Left lung (tissue), 10 donors: ENCODE results near the gene NAA16. TPM values are rescaled to one million over a fixed set of nuclear protein-coding genes. Genes with fewer than 3 reads are reported as not detected.

ENCODE experiments used
- ATAC-seq: fragments of 200-7000 bp; cut with Tn5 transposase; one replicate; pipeline ENCODE4 v1.9.1; 2020; ENCODE audit warnings: moderate library complexity
- DNase-seq, 4 donors: peaks; one replicate each; pipeline ENCODE4 v3.0.0-alpha.2; 2013 to 2020
- H3K27ac ChIP-seq, 2 donors: fragments of 200-600 bp; sonication (generic) in 1 of 2; one replicate each; pipeline versions ENCODE4 v1.5.0 to v1.8.0; 2020 to 2021
- H3K27me3 ChIP-seq, 2 donors: fragments of 200-600 bp; sonication (generic) in 1 of 2; one replicate each; pipeline versions ENCODE4 v1.5.0 to v1.8.0; 2020 to 2021
- H3K36me3 ChIP-seq, 2 donors: fragments of 200-600 bp; sonication (generic) in 1 of 2; one replicate each; pipeline versions ENCODE4 v1.5.0 to v1.8.0; 2020 to 2021
- H3K4me1 ChIP-seq, 2 donors: fragments of 200-600 bp; one replicate each; pipeline ENCODE4 v1.8.0; 2021
- H3K4me3 ChIP-seq, 2 donors: fragments of 200-600 bp; sonication (generic) in 1 of 2; one replicate each; pipeline versions ENCODE4 v1.5.0 to v1.8.0; 2020 to 2021; ENCODE audit warnings: mild to moderate bottlenecking in 1 of 2
- H3K9me3 ChIP-seq, 2 donors: fragments of 200-600 bp; sonication (generic) in 1 of 2; one replicate each; pipeline versions ENCODE4 v1.5.0 to v1.8.0; 2020 to 2021
- intact Hi-C, 2 donors: fragments of 100-400 bp; cut with DNase I; formaldehyde crosslinking; loops; one replicate each; pipeline versions ENCODE4 v1.11.2 to v1.14.2; 2022
- polyA plus RNA-seq, 6 donors: library from polyadenylated mRNA; unstranded; fragments of 120-200 nt; gene quantifications; one replicate each; pipeline ENCODE4 v1.2.1, GENCODE V29; 2013; ENCODE audit not compliant: insufficient read length in 6 of 6
- total RNA-seq, 2 donors: library from RNA; stranded (reverse); fragmentation: NEBNext Ultra II Directional; extraction: Animal tissue kit (Norgen Biotek cat#: 25700); gene quantifications; one replicate each; pipeline ENCODE4 v1.2.1, GENCODE V29; 2021
- TF ChIP-seq, protein P1 (sequence below), 2 donors: fragments of 200-600 bp; sonication (generic) in 1 of 2; IDR thresholded peaks; one replicate each; pipeline versions ENCODE4 v1.5.0 to v1.8.0; 2021; ENCODE audit warnings: antibody characterized with exemption in 2 of 2
- donor health status: DM: no; HTN: yes; CAD: no.
- donor health status: DM: no; HTN: no; CAD: no.

The NAA16 gene
- total and polyA plus RNA-seq, 8 donors, result 17.2 to 69.4 (median 55.6) TPM

DNA sequence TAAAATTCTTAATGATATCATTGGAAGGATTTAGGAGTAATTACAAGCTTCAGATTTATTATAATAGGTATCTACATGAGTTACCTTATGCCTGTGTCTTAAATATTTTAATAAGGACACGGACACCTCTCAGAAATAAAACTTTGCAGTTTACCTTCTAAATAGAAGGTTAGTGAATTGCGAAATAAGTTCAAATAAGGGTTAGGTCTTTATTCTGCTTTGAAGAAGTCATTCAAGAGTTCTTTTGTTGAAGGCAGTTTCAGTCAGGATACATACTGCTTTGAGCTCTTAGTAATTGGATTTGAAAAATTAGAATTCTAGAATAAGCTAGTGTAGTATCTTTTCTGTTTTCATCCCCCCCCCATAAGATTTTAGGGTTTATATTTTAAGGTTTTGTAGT is 53.0 kb downstream of the NAA16 start:
- ATAC-seq, result peak; percentile 53
- Histone ChIP-seq H3K36me3 (peaks cover 0 to 70% of the 10 kb centered on the region in 2 donors), H3K4me3 (no peak overlapping the region), H3K27ac (no peak overlapping the region), H3K27me3 (no peaks in the 10 kb centered on the region), H3K4me1 (no peaks in the 10 kb centered on the region), H3K9me3 (no peaks in the 10 kb centered on the region)
- TF ChIP-seq, protein P1, sequence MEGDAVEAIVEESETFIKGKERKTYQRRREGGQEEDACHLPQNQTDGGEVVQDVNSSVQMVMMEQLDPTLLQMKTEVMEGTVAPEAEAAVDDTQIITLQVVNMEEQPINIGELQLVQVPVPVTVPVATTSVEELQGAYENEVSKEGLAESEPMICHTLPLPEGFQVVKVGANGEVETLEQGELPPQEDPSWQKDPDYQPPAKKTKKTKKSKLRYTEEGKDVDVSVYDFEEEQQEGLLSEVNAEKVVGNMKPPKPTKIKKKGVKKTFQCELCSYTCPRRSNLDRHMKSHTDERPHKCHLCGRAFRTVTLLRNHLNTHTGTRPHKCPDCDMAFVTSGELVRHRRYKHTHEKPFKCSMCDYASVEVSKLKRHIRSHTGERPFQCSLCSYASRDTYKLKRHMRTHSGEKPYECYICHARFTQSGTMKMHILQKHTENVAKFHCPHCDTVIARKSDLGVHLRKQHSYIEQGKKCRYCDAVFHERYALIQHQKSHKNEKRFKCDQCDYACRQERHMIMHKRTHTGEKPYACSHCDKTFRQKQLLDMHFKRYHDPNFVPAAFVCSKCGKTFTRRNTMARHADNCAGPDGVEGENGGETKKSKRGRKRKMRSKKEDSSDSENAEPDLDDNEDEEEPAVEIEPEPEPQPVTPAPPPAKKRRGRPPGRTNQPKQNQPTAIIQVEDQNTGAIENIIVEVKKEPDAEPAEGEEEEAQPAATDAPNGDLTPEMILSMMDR (IDR thresholded peaks at IDR 0.05), result no peak
- DNase-seq, result no peak
- intact Hi-C loops, result no loop called here

DNA sequence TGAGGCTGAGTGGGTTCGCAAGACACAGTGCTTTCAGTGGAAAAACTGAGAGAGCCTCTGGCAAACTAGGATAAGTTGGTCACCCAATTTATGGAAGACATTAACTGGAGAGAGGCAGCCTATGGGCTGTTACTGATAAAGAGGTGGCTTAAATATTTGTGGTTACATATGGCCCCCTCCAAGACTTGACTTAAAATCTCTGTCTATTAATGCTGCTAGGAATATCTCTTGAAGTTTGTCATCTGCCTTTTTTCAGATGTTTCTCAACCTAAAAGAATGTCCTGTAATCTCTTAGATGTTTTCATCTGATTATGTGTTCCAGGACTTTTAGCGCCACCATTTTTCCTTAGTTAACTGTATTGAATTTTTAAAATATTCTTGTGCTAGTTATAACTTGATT is 54.6 kb downstream of the NAA16 start:
- no peak for ATAC-seq
- no peaks in the 10 kb centered on the region for H3K9me3 ChIP-seq
- intact Hi-C loops, result no loop called here
- no peak overlapping the region for H3K4me3 ChIP-seq
- no peaks in the 10 kb centered on the region for H3K27me3 ChIP-seq
- H3K4me1 ChIP-seq, result no peaks in the 10 kb centered on the region
- no peak for DNase-seq
- TF ChIP-seq, protein P1 (IDR thresholded peaks at IDR 0.05), result no peak
- H3K36me3 ChIP-seq, result peaks cover 0 to 73% of the 10 kb centered on the region in 2 donors
- no peak overlapping the region for H3K27ac ChIP-seq

DNA sequence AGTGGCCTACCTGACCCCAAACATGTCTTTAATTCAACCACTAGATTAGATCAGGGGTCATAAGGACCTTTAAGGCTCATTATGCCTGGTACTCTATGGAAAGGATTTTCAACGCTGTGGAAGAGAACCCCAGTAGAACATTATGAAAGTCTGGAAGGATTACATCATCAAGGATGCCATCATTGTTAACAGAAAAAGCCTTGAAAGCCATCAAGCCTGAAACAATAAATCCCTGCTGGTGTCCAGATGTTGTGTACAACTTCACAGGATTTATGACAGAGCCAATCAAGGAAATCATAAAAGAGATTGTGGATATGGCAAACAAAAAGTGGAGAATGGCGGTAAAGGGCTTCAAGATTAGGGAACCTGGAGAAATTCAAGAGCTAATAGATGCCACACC is 59.7 kb downstream of the NAA16 start:
- ATAC-seq (no peak), DNase-seq (no peak)
- Histone ChIP-seq H3K27me3 (no peaks in the 10 kb centered on the region), H3K4me1 (no peaks in the 10 kb centered on the region), H3K36me3 (peaks cover 0 to 80% of the 10 kb centered on the region in 2 donors), H3K4me3 (no peak overlapping the region), H3K9me3 (no peaks in the 10 kb centered on the region), H3K27ac (no peak overlapping the region)
- intact Hi-C loops, result no loop called here
- TF ChIP-seq, protein P1 (IDR thresholded peaks at IDR 0.05), result no peak

DNA sequence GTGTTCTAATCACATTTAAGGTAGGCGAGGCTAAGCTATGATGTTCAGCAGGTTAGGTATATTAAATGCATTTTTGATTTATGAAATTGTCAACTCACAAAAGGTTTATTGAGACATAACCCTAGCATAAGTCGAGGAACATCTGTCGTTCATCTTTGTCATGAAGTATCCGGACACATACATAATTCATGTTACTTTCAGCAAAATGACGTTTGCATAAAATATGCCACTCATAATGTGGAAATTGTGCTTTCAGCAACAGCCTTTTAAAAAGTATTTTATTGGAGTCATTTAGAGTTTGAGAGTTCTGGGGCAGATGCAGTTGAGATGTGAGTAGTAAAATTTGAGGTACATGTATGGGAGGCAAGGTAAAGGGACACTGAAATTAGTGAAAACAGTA is 66.4 kb downstream of the NAA16 start:
- TF ChIP-seq, protein P1 (IDR thresholded peaks at IDR 0.05), result no peak
- intact Hi-C loops, result no loop called here

DNA sequence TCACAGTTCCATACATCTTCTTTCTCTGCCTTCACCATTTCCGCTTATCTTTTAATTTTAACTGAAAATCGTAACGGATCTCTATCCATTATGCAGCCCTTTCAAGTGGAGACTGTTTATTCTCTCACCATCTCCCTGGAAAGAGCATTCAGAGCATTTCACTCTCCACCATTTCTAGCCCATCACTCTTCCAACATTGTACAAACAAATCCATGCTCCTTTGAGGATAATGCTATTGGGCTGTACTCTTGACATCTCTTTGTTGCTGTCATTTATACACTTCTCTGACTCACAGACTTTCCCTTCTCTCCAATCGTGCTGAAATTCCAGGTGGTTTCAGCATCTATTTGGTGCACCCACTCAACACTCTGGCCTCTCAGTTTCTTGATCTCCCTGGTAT is 71.4 kb downstream of the NAA16 start:
- DNase-seq (no peak), ATAC-seq (no peak)
- no peak overlapping the region for H3K27ac ChIP-seq
- intact Hi-C loops, result no loop called here
- H3K36me3 ChIP-seq, result no peaks in the 10 kb centered on the region
- H3K4me1 ChIP-seq, result peaks cover 0 to 5% of the 10 kb centered on the region in 2 donors
- no peak overlapping the region for H3K4me3 ChIP-seq
- H3K27me3 ChIP-seq, result no peaks in the 10 kb centered on the region
- TF ChIP-seq, protein P1 (IDR thresholded peaks at IDR 0.05), result no peak
- no peaks in the 10 kb centered on the region for H3K9me3 ChIP-seq

More for the DNA sequence above, 66.4 kb downstream of the NAA16 start:
- Histone ChIP-seq H3K36me3 (peaks cover 0 to 44% of the 10 kb centered on the region in 2 donors), H3K9me3 (no peaks in the 10 kb centered on the region), H3K4me1 (no peaks in the 10 kb centered on the region), H3K27me3 (no peaks in the 10 kb centered on the region), H3K27ac (no peak overlapping the region), H3K4me3 (no peak overlapping the region)
- ATAC-seq (no peak), DNase-seq (no peak)
